HepG2 (cell line): ENCODE results near the gene GABBR2. TPM values are rescaled to one million over a fixed set of nuclear protein-coding genes. Genes with fewer than 3 reads are reported as not detected.

ENCODE experiments used
- ATAC-seq: fragments of 200-7000 bp; cut with Tn5 transposase; 3 replicates; pipeline ENCODE4 v1.9.1; 2020; ENCODE audit warnings: mild to moderate bottlenecking, moderate library complexity
- BruUV-seq: library from RNA; stranded (reverse); fragments of 400-500 nt; replicated peaks from 2 replicates; lab custom pipeline; 2021; lab: Mats Ljungman, UMichigan
- CTCF ChIA-PET: fragments of 300-600 bp; formaldehyde crosslinking; extraction: SDS; loops from one replicate; lab custom pipeline; 2021; ENCODE audit warnings: low total read pairs, inconsistent platforms, low intra/inter-chr PET ratio; lab: Yijun Ruan, JAX
- POLR2A ChIA-PET: fragments of 350-600 bp; sonication (Branson Sonifier 250); formaldehyde crosslinking; loops from one replicate; lab custom pipeline; 2020; ENCODE audit warnings: antibody characterized with exemption, inconsistent platforms; lab: Yijun Ruan, JAX
- DNase-seq: peaks from one replicate; pipeline ENCODE4 v3.0.0-alpha.2; 2015; ENCODE audit warnings: low spot score
- FAIRE-seq: peaks from 3 replicates; lab custom pipeline; 2011; peaks lifted over from hg19 to GRCh38; lab: Jason Lieb, UNC
- H2AFZ ChIP-seq: one replicate; pipeline ENCODE4 v1.6.1; 2011; ENCODE audit warnings: low read length, inconsistent platforms
- H3K27ac ChIP-seq: fragments of 300-600 bp; 3 replicates; pipeline ENCODE4 v1.8.0; 2011; ENCODE audit warnings: mixed run types, mild to moderate bottlenecking, mixed read lengths, low read length, inconsistent platforms; ENCODE audit not compliant: insufficient read depth; ENCODE audit errors: extremely low read length
- H3K27me3 ChIP-seq, 2 experiments: fragments of 200-600 bp in 1 of 2; 2 replicates in 1 of 2; 3 replicates in 1 of 2; pipeline versions ENCODE4 v1.6.0 to v1.8.0; 2011; ENCODE audit warnings: low read length in 2 of 2, mild to moderate bottlenecking in 2 of 2, moderate library complexity in 2 of 2, inconsistent platforms in 1 of 2; ENCODE audit not compliant: insufficient read depth in 2 of 2, control insufficient read depth in 1 of 2
- H3K36me3 ChIP-seq, 2 experiments: fragments of 200-600 bp in 1 of 2; replicated peaks in 1 of 2; 2 replicates in 1 of 2; 3 replicates in 1 of 2; pipeline versions ENCODE4 v1.5.1 to v1.8.0; 2011; ENCODE audit warnings: low read length in 2 of 2, inconsistent platforms in 1 of 2; ENCODE audit not compliant: insufficient read depth in 2 of 2, control insufficient read depth in 1 of 2
- H3K4me1 ChIP-seq: 2 replicates; pipeline ENCODE4 v1.5.1; 2012; ENCODE audit warnings: low read length, inconsistent platforms; ENCODE audit not compliant: insufficient read depth
- H3K4me2 ChIP-seq: 2 replicates; pipeline ENCODE4 v1.6.0; 2011; ENCODE audit warnings: low read depth, low read length, inconsistent platforms
- H3K4me3 ChIP-seq, 3 experiments: fragments of 200-600 bp in 1 of 3; sonication (generic), shearing (Covaris generic) in 1 of 3; replicated peaks in 1 of 3; 2 replicates each; pipeline ENCODE4 v1.5.1; 2011 to 2016; ENCODE audit warnings: low read length in 3 of 3, inconsistent platforms in 2 of 3, low read depth in 2 of 3, mild to moderate bottlenecking in 2 of 3, control low read depth in 1 of 3, mixed read lengths in 1 of 3; ENCODE audit not compliant: insufficient read depth in 1 of 3
- H3K79me2 ChIP-seq: one replicate; pipeline ENCODE4 v1.6.1; 2011; ENCODE audit warnings: low read length, inconsistent platforms; ENCODE audit not compliant: insufficient read depth
- H3K9ac ChIP-seq: 2 replicates; pipeline ENCODE4 v1.6.0; 2011; ENCODE audit warnings: mild to moderate bottlenecking, low read depth, low read length, inconsistent platforms; ENCODE audit not compliant: insufficient read depth
- H3K9me3 ChIP-seq: 2 replicates; pipeline ENCODE4 v1.5.1; 2012; ENCODE audit warnings: mild to moderate bottlenecking, low read length
- H4K20me1 ChIP-seq: 2 replicates; pipeline ENCODE4 v1.6.0; 2011; ENCODE audit warnings: inconsistent platforms, mild to moderate bottlenecking, low read length, moderate library complexity; ENCODE audit not compliant: insufficient read depth
- ARNT2 ChIP-seq: sonication (generic); formaldehyde crosslinking; IDR thresholded peaks from 2 replicates; pipeline ENCODE4 v1.8.0; 2022; ENCODE audit warnings: mild to moderate bottlenecking, low read depth, missing genetic modification reagents, moderate library complexity
- ATF2 ChIP-seq: sonication (generic); formaldehyde crosslinking; IDR thresholded peaks from 2 replicates; pipeline ENCODE4 v1.4.0; 2020; ENCODE audit warnings: missing genetic modification reagents
- DNMT1 ChIP-seq: sonication (generic); formaldehyde crosslinking; IDR thresholded peaks from 2 replicates; pipeline ENCODE4 v1.5.1; 2020; ENCODE audit warnings: mild to moderate bottlenecking, missing genetic modification reagents
- HNRNPLL ChIP-seq: fragments of 200-400 bp; formaldehyde crosslinking; IDR thresholded peaks from 2 replicates; pipeline ENCODE4 v1.6.1; 2017; ENCODE audit warnings: mild to moderate bottlenecking, low read depth, low read length; ENCODE audit not compliant: poor library complexity, severe bottlenecking
- MBNL3 ChIP-seq: fragments of 250-450 bp; sonication (Bioruptor Pico); conservative IDR thresholded peaks from 2 replicates; pipeline ENCODE4 v1.8.0; 2022; ENCODE audit warnings: mild to moderate bottlenecking, inconsistent platforms
- MEF2D ChIP-seq: sonication (generic); formaldehyde crosslinking; IDR thresholded peaks from 2 replicates; pipeline ENCODE4 v1.5.1; 2020; ENCODE audit warnings: mild to moderate bottlenecking, missing genetic modification reagents
- PITX1 ChIP-seq: sonication (generic); formaldehyde crosslinking; IDR thresholded peaks from 2 replicates; pipeline ENCODE4 v1.5.1; 2020; ENCODE audit warnings: mild to moderate bottlenecking, missing genetic modification reagents
- RERE ChIP-seq: IDR thresholded peaks from 2 replicates; pipeline ENCODE4 v1.6.1; 2016; ENCODE audit warnings: low read depth, missing genetic modification reagents, missing compliant biosample characterization
- SETDB1 ChIP-seq: sonication (generic); formaldehyde crosslinking; IDR thresholded peaks from 2 replicates; pipeline ENCODE4 v1.5.1; 2020; ENCODE audit warnings: missing genetic modification reagents, mild to moderate bottlenecking, borderline replicate concordance
- SOX6 ChIP-seq, 2 experiments: fragments of 450-650 bp in 1 of 2; sonication (generic) in 1 of 2; formaldehyde crosslinking in 1 of 2; IDR thresholded peaks; 2 replicates each; pipeline versions ENCODE4 v1.4.0 to v1.6.1; 2017 to 2020; ENCODE audit warnings: antibody characterized with exemption in 1 of 2, mild to moderate bottlenecking in 1 of 2, missing genetic modification reagents in 1 of 2
- TCF7L2 ChIP-seq: IDR thresholded peaks from 2 replicates; pipeline ENCODE4 v1.6.1; 2011; ENCODE audit warnings: mild to moderate bottlenecking, low read depth, low read length, moderate library complexity
- TEAD2 ChIP-seq: sonication (generic); formaldehyde crosslinking; IDR thresholded peaks from 2 replicates; pipeline ENCODE4 v1.9.0; 2021; ENCODE audit warnings: missing genetic modification reagents
- ZEB1 ChIP-seq: IDR thresholded peaks from 2 replicates; pipeline ENCODE4 v1.6.1; 2012; ENCODE audit warnings: mild to moderate bottlenecking, low read depth, inconsistent platforms; ENCODE audit not compliant: insufficient replicate concordance
- ZNF136 ChIP-seq: sonication (generic); formaldehyde crosslinking; IDR thresholded peaks from 2 replicates; pipeline ENCODE4 v1.8.1; 2022; ENCODE audit warnings: low read depth, mild to moderate bottlenecking, moderate library complexity, missing genetic modification reagents
- ZNF160 ChIP-seq: sonication (generic); formaldehyde crosslinking; IDR thresholded peaks from 2 replicates; pipeline ENCODE4 v1.8.0; 2022; ENCODE audit warnings: mild to moderate bottlenecking, inconsistent platforms, missing genetic modification reagents
- ZNF207 ChIP-seq: fragments of 450-650 bp; IDR thresholded peaks from 2 replicates; pipeline ENCODE4 v1.6.1; 2016; ENCODE audit warnings: antibody characterized with exemption, borderline replicate concordance
- ZNF251 ChIP-seq: sonication (generic); formaldehyde crosslinking; IDR thresholded peaks from 2 replicates; pipeline ENCODE4 v1.9.0; 2021; ENCODE audit warnings: mild to moderate bottlenecking, missing genetic modification reagents
- ZNF597 ChIP-seq: sonication (generic); formaldehyde crosslinking; IDR thresholded peaks from 2 replicates; pipeline ENCODE4 v1.5.0; 2020; ENCODE audit warnings: missing genetic modification reagents
- ZNF780A ChIP-seq: sonication (generic); formaldehyde crosslinking; IDR thresholded peaks from 2 replicates; pipeline ENCODE4 v1.8.0; 2022; ENCODE audit warnings: mild to moderate bottlenecking, missing genetic modification reagents, moderate library complexity
- WGBS: methylation state at CpG from one replicate; pipeline ENCODE4 v1.1.6; 2017; ENCODE audit warnings: low lambda C conversion rate; 5-methylcytosine and 5-hydroxymethylcytosine counted together
- in situ Hi-C: cut with HindIII; loops from 2 replicates; pipeline ENCODE4 v1.10.0; 2017; ENCODE audit warnings: low pct_unique_long_range_greater_than_20kb; ENCODE audit not compliant: extremely low pct_ligation_motif_present
- intact Hi-C: fragments of 100-400 bp; cut with micrococcal nuclease; formaldehyde crosslinking; loops from one replicate; pipeline ENCODE4 v1.10.0; 2022; ENCODE audit not compliant: unreplicated experiment
- polyA plus RNA-seq, 8 experiments: library from polyadenylated mRNA; depleted of rRNA in 3 of 8; stranded (reverse) in 7 of 8; unstranded in 1 of 8; fragments of >200 nt; fragmentation: Illumina TruSeq in 4 of 8; extraction: Trizol in 4 of 8; gene quantifications; 2 replicates each; pipeline versions ENCODE4 v1.2.1 to v1.2.3, GENCODE V29; 2011 to 2016; ENCODE audit warnings: low read depth in 4 of 8, missing spikeins in 1 of 8, mixed read lengths in 1 of 8; ENCODE audit not compliant: insufficient read depth in 1 of 8
- total RNA-seq, 5 experiments: library from RNA; depleted of rRNA; stranded (reverse); fragments of >200 nt; fragmentation: Illumina TruSeq; extraction: Trizol; gene quantifications; 2 replicates each; pipeline ENCODE4 v1.2.3, GENCODE V29; 2016; ENCODE audit warnings: low read depth in 1 of 5

GABBR2 gene
- total and polyA plus RNA-seq, 2 of the 13 experiments (the other 11 are each of a cell fraction or from before 2014, with no cell fraction given), result 0.02 TPM; not detected in 1

GRCh38 chr9:98728500-98728899, 19.8 kb upstream of the GABBR2 start:
- Histone ChIP-seq H3K9ac (no peak overlapping the region), H3K27ac (no peak overlapping the region), H2AFZ (no peak overlapping the region), H3K36me3 (no peaks in the 10 kb centered on the region), H3K4me3 (no peak overlapping the region), H3K4me2 (no peak overlapping the region), H3K4me1 (no peaks in the 10 kb centered on the region), H3K9me3 (no peaks in the 10 kb centered on the region), H4K20me1 (no peaks in the 10 kb centered on the region), H3K79me2 (no peaks in the 10 kb centered on the region), H3K27me3 (no peaks in the 10 kb centered on the region; a peak in 1 of 5 replicates)
- ATAC-seq (no peak), DNase-seq (no peak), FAIRE-seq (no peak)
- in situ Hi-C loops (no loop called here), intact Hi-C loops (no loop called here)
- ChIA-PET POLR2A (no interaction called here), CTCF (no interaction called here)
- no TSS peak for BruUV-seq
- WGBS, result 56% methylated on average over 4 of the region's 11 CpGs
- TF ChIP-seq MEF2D (CRISPR knock-in tag) (no peak), DNMT1 (CRISPR knock-in tag) (no peak), ATF2 (CRISPR knock-in tag) (no peak), ARNT2 (CRISPR knock-in tag) (no peak), TCF7L2 (no peak), MBNL3 (CRISPR knock-in tag) (no peak), ZNF160 (CRISPR knock-in tag) (no peak), ZNF136 (CRISPR knock-in tag) (no peak), TEAD2 (CRISPR knock-in tag) (no peak), PITX1 (CRISPR knock-in tag) (no peak), ZNF780A (CRISPR knock-in tag) (no peak), HNRNPLL (no peak), SOX6 (IDR thresholded peaks at IDR 0.05) (no peak), SOX6 (CRISPR knock-in tag; IDR thresholded peaks at IDR 0.05) (no peak), RERE (CRISPR knock-in tag) (no peak), ZNF207 (no peak), ZEB1 (no peak), ZNF251 (CRISPR knock-in tag) (no peak), SETDB1 (CRISPR knock-in tag) (no peak), ZNF597 (CRISPR knock-in tag) (no peak)
